Measurements from ENCODE around the gene PLB1.
"Not testable (repeated sequence)": the region's sequence is repeated elsewhere in the genome, so short reads cannot be mapped to it uniquely, and the experiment has no call there.

PLB1 gene

GRCh38 chr2:28665811-28666377, 170.0 kb downstream of the PLB1 start:
- not testable (repeated sequence) for DNase-seq (ENCODE audit: low read depth in 3 of 3)

DNA sequence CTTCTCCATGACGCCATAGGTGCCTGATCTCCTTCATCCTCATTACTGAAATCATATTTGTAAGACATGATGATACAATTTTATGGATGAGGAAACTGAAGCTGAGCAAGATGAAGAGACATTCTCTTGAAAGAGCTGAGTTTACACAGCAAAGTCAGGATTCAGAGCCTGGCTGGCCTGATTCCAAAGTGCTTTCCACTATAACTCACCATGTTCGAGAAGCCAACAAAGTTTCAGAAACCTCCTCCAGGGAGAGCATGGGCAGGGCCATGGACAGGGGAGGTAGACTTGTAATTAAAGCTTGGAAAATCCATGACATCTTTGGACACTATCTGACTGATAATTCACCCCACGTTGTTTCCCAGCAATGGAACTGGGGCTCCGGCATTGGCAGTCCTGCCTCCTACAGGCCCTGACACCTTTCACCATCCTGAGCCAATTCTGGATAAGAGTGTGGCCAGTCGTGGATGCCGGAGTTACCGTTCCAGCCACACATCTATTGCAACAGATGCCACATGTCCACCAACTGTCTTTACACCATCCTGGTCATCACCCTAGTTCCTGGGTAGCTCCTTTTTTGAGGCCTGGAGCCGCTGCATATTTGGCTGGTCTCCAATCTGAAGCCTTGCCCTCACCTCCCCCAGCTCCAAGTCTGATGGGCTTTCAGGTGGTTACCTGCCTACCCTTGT, 170.8 kb downstream of the PLB1 start:
- DNase-seq (ENCODE audit: low read depth in 3 of 3) = no peak

GRCh38 chr2:28667261-28667660, 171.4 kb downstream of the PLB1 start:
- no peak for DNase-seq (ENCODE audit: low read depth in 3 of 3)

- DNase-seq (ENCODE audit: low read depth in 3 of 3) = no peak
Observed at GRCh38 chr2:28668106-28668814, 172.4 kb downstream of the PLB1 start.

DNA sequence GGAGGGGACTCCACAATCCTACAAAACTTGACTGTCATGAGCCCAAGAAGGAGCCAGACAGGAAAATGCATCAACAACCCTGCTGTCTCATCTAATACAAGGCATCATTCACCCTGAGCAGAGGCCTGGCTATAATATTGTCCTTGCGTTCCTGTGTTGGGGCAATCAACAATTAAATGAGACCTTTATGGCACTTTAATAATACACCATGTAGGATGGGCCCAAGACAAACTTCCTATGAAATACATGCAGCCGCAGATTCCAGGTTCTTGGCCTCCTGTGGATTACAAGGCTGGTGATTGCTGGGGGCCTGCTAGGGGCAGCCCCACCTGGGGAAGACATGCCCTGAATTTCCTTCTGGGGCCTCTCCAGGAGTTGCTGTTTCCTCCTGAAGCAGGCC, 173.0 kb downstream of the PLB1 start:
- no peak for DNase-seq (ENCODE audit: low read depth in 3 of 3)

GRCh38 chr2:28670856-28671255, 175.0 kb downstream of the PLB1 start:
- no peak for DNase-seq (ENCODE audit: low read depth in 3 of 3)

GRCh38 chr2:28673338-28673737, 177.5 kb downstream of the PLB1 start:
- no peak for DNase-seq (ENCODE audit: low read depth in 3 of 3)

DNA sequence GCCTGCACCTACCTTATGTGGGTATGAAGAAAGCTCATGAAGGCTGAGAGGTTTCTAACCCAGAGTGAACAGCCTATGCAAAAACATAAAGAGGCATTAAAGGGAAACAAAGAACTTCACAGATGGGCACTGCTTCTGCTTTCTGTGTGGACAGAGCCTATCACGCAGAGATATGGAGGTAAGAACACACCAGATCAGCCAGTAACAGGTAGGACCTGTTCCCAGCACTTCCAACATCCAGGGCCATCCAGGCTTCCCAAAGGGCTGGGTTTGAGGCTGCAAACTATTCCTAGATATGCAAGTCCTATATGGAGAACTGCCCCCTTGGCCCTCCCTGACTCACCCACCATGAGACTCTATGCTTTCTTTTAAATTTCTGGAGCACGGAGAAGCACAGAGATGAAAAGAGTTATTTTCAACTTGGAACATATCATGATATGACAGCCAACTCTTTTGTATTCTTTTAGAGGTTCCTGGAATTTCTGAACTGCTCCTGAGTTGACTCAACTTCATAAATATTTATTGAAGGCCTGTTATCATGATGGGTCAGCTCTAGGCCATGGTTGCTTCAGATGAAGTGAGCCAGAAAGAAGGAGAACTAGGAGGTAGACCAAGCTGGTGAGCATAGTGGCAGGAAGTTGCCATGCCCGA, 178.3 kb downstream of the PLB1 start:
- no peak for DNase-seq (ENCODE audit: low read depth in 3 of 3)

DNA sequence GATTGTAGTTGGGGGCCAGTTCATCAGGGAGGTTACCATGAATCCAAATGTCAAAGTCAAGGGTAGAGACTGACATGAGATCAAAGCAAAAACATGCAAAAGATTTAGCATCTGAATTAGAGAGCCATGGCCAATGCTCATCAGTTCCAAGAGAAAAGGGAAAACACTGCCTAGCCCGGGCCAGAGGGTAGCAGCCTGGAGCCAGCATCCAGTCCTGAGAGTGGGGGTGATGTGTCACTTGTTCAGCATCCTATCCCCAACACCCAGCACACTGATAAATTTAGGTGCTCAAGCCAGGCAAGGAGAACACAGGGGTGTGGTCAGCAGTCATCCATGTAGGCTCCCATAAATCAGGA, 178.8 kb downstream of the PLB1 start:
- no peak for DNase-seq (ENCODE audit: low read depth in 3 of 3)

DNA sequence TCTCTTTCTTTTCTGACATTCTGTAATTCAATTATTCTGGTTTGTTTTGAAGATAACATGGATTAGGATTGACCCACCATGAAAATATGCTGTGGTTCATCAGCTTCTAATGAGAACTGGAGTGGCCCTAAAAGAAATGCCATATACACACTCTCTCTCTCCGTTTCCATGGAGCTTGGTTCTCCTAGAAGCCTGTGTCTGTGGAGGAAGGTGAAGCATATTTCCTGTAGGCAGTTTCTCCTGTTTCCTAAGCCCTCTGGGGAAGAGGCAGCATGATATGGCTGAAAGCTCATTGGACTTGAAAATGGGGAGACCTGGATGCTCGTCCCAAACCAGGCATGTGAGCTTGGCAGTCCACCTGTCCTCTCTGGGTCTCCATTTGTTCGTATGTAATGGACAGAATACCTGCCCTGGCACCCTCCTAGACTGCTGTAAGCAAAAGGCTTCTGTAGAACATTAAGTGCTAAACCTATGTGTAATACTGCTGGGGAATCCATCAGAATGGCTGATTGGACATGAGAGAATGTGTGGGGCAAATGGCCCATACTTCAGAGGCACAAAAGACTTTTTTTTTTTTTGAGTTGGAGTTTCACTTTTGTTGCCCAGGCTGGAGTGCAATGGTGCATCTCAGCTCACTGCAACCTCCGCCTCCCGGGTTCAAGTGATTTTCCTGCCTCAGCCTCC, 180.4 kb downstream of the PLB1 start:
- no peak for DNase-seq (ENCODE audit: low read depth in 3 of 3)

DNA sequence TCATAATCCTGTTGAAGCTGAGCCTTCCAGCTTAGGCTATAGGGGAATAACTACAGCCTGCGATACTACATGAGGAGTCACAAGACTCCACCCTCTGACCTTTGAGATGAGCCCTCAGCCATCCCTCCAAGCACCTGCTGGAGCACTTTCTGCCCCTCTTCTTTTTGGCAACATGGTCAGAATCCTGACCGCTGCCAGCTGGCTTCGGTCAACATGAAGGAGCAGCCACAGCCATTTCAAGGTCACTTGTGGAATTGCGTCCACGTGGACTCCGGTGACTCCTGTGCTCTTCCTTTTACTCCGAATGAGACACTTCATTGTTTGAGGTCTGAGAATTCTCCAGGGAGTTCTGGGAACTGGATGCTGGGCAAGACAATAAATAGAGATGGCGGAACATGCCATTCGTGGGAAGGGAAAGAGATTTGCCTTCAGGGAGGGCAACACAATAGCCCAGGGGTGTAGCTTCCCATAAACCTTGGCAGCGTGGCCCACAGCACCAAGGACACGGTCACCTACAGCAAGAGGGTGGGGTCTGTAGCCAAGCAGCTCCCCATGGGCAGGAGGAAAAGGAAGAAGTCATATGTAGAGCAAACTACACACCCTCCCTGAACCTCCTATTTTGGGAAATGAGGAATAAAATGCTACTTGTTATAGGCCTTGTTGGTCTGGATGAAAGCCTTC, 182.5 kb downstream of the PLB1 start:
- no peak for DNase-seq (ENCODE audit: low read depth in 3 of 3)

GRCh38 chr2:28678944-28679343, 183.1 kb downstream of the PLB1 start:
- DNase-seq (ENCODE audit: low read depth in 3 of 3) = peak in 1 of 3 donors; percentile 17

DNA sequence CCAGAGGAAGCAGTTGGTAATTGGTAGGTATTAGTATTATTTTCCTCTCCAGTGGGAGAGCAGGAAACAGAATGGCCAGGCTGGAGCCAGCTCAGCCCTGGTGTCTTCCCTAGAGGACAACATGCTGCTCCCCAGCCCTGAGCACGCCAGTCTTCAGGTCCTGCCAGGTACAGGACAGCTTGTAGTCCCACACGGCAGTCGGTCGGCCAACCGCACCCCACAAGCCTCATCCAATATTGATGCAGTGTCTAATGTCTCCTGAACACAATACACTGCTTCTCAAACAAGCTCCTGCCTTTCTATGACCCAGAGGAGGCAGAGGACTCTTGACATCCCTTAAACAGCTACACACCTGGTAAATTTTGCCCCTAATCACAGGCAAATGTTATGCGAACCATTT, 184.8 kb downstream of the PLB1 start:
- no peak for DNase-seq (ENCODE audit: low read depth in 3 of 3)

DNA sequence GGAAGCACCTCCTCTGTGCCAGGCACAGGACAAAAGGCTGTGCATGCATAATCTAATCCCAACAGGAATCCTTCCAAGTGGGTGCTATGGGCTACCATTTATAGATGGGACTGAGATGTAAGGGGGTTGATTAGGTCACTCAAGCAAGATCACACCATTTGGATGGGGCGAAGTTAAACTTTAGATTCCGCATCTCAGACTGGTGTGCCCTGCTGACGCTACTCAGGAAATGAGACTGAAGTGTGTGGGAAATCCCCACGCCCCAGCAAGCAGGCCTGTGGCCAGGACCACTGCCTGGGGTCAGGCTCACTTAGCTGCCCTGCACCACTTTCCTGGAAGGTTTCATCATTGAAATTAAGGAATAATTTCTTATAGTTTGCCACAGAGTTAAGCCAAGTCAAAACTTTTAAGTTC, 185.3 kb downstream of the PLB1 start:
- DNase-seq (ENCODE audit: low read depth in 3 of 3) = peak; percentile 31 to 51 (median 49)

DNA sequence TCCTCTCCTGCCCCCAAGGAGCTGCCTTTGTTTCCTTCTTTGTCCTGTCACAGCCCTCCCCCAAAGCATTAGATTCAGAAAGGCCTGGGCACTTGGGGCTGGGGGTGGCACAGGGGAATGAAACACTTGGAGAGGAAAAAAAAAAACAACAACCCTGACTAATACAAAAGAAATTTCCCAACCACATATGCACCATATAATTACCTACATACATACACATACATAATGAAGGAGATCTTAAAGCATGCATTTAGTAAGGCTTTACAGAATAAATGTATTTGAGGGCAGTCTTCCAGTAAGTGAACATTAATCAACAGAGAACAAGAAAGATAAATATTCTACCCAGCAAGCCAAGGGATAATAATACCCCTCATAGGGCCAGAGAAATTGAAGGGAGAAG, 185.7 kb downstream of the PLB1 start:
- peak in 1 of 3 donors; percentile 7 for DNase-seq (ENCODE audit: low read depth in 3 of 3)

DNA sequence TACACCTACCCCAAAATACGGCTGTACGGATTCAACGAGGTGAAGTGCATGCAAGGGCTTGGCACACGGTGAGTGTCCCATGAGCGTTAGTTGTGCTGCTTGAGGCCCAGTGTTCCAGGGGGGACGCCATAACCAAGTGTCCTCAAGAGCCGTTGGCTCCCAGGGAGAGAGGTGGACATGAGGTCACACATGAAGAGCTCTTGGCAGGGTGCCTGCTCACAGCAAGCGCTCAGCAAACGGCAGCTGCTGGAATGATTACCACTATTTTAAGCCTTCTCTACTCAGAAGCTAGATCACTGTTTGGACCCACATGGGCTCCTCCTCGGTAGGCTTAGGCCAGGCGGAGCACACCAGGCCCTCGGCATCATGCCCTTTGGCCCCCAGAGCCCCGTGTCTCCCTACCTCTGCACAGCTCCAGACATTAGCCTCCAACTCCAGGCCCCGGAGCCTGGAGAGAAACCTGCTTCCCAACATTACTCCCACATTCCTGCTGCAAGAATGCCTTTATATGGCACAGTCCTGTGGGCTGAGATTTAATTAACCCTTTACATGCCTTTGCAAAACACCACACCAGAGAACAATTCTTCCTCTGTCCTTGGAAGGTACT, 187.3 kb downstream of the PLB1 start:
- DNase-seq (ENCODE audit: low read depth in 3 of 3) = no peak

GRCh38 chr2:28684142-28684858, 188.4 kb downstream of the PLB1 start:
- DNase-seq (ENCODE audit: low read depth in 3 of 3) = no peak

GRCh38 chr2:28687171-28687570, 191.3 kb downstream of the PLB1 start:
- no peak for DNase-seq (ENCODE audit: low read depth in 3 of 3)

- no peak for DNase-seq (ENCODE audit: low read depth in 3 of 3)
Observed at GRCh38 chr2:28687640-28688385, 192.0 kb downstream of the PLB1 start.

- DNase-seq (ENCODE audit: low read depth in 3 of 3) = no peak
Observed at GRCh38 chr2:28688818-28689217, 193.0 kb downstream of the PLB1 start.

Measured in stimulated activated CD4-positive, alpha-beta T cell treated with anti-CD3 and anti-CD28 coated beads, TNF-alpha, amount 100 ng/mL, for 48 hours (primary cell).